Measurements from ENCODE around the gene HLA-DRB1.

GRCh38 chr6:32539839-32540238 lies 49.8 kb downstream of the HLA-DRB1 start:
- TF ChIP-seq EZH2 (IDR thresholded peaks at IDR 0.05; ENCODE audit: borderline replicate concordance, low read depth, low read length, severe bottlenecking) (no peak), CTCF (IDR thresholded peaks at IDR 0.05; ENCODE audit: borderline replicate concordance, extremely low read depth, low read length, poor library complexity, severe bottlenecking) (no peak)
